ENCODE data around the gene OTOP3. TPM values are rescaled to one million over a fixed set of nuclear protein-coding genes. Genes with fewer than 3 reads are reported as not detected.

OTOP3 gene
- total RNA-seq, 1 experiment from 2014 or later, result not detected

DNA sequence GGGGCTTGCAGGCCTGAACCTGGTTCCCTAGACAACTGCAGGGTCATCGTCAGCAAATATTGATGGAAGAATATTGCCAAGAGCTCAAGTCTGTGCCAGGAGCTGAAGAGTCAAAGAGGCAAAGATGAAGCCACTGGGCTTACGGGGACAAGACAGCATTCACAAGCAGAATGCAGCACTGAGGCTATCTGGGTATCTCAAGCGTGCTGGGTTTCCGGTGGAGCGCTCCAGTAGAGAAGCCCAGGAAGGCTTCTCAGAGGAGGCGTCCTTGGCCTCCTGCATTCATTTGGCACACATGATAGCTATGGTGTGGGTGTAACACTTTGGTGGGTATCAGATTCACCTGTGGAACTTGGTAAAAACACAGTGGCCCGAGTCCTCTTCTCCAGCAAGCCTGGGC, 45.1 kb upstream of the OTOP3 start:
- Histone ChIP-seq H3K27ac (no peak overlapping the region), H2AFZ (no peak overlapping the region), H3K9me3 (ENCODE audit: insufficient read depth, low read depth) (no peaks in the 10 kb centered on the region), H3K9me2 (ENCODE audit: insufficient read depth) (no peaks in the 10 kb centered on the region), H3K4me1 (replicated peaks; ENCODE audit: insufficient read depth) (no peaks in the 10 kb centered on the region), H3K79me2 (ENCODE audit: low read depth) (no peaks in the 10 kb centered on the region), H3K36me3 (ENCODE audit: low read depth) (no peaks in the 10 kb centered on the region), H3K4me3 (no peak overlapping the region), H3K27me3 (ENCODE audit: insufficient read depth, low read depth) (peaks cover 32% of the 10 kb centered on the region), H3K4me2 (no peak overlapping the region), H4K20me1 (ENCODE audit: insufficient read depth) (no peaks in the 10 kb centered on the region), H3F3A (ENCODE audit: insufficient read depth, low read depth) (no peaks in the 10 kb centered on the region)
- DNase-seq, result no peak
- ChIA-PET CTCF (no interaction called here), POLR2A (ENCODE audit: unreplicated experiment) (interaction anchor here (0.6 kb wide), 1 partner anchor 364 kb away, joined by 14 read pairs; no protein-coding TSS in a partner anchor)
- BruUV-seq (replicated peaks), result no TSS peak
- no peak for TF ChIP-seq EZH2 (IDR thresholded peaks at IDR 0.05; ENCODE audit: low read depth)
- TF ChIP-seq, protein P1, sequence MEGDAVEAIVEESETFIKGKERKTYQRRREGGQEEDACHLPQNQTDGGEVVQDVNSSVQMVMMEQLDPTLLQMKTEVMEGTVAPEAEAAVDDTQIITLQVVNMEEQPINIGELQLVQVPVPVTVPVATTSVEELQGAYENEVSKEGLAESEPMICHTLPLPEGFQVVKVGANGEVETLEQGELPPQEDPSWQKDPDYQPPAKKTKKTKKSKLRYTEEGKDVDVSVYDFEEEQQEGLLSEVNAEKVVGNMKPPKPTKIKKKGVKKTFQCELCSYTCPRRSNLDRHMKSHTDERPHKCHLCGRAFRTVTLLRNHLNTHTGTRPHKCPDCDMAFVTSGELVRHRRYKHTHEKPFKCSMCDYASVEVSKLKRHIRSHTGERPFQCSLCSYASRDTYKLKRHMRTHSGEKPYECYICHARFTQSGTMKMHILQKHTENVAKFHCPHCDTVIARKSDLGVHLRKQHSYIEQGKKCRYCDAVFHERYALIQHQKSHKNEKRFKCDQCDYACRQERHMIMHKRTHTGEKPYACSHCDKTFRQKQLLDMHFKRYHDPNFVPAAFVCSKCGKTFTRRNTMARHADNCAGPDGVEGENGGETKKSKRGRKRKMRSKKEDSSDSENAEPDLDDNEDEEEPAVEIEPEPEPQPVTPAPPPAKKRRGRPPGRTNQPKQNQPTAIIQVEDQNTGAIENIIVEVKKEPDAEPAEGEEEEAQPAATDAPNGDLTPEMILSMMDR (conservative IDR thresholded peaks at IDR 0.05), result no peak
- intact Hi-C loops (cut with micrococcal nuclease; ENCODE audit: unreplicated experiment), result no loop called here

DNA sequence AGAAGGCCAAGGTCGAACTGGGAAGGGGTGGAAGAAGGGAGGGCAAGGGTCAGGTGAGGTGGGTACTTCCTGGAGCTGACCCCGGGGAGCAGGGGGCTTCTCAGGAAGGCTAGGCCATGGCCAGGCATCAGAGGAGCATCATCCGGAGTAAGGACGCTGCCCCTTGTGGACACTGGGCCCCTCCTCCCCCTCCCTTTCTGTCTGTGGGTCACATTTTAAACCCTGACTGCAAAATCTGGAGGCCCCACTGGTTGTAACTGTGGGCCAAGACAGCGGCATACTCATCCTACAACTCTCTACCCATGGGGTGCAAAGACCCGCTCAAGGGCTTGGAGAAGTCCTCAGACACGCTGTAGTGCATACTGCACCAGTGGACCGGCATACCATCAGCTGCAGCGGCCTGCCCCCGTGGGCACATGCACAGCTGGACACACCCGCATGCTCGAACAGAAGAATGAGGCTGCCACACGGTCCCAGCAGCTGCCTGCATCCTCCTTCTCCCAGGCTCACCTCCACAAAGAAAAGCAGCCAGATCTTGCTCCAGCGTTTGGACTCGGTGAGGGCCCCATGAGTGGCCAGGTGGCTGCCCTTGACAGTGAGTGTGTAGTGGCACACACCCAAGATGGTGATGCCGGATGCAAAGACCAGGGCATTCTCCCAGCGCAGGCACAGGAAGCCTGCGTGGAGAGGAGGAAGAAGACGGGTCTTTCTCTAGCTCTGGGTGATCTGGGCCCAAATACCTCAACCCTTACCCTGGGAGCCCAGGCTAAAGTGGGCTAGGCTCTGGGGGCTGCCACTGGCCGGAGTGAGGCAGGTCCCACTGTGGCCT, 43.5 kb upstream of the OTOP3 start:
- ChIA-PET POLR2A (ENCODE audit: unreplicated experiment) (no interaction called here), CTCF (no interaction called here)
- no peak overlapping the region for H3K4me2 ChIP-seq
- H3K27ac ChIP-seq, result no peak overlapping the region
- H4K20me1 ChIP-seq (ENCODE audit: insufficient read depth), result no peaks in the 10 kb centered on the region
- H3K27me3 ChIP-seq (ENCODE audit: insufficient read depth, low read depth), result peaks cover 45% of the 10 kb centered on the region
- H3K4me3 ChIP-seq, result no peak overlapping the region
- H2AFZ ChIP-seq, result no peak overlapping the region
- no peaks in the 10 kb centered on the region for H3K9me3 ChIP-seq (ENCODE audit: insufficient read depth, low read depth)
- no peaks in the 10 kb centered on the region for H3K79me2 ChIP-seq (ENCODE audit: low read depth)
- no TSS peak for BruUV-seq (replicated peaks)
- H3K4me1 ChIP-seq (replicated peaks; ENCODE audit: insufficient read depth), result no peaks in the 10 kb centered on the region
- H3F3A ChIP-seq (ENCODE audit: insufficient read depth, low read depth), result no peaks in the 10 kb centered on the region
- intact Hi-C loops (cut with micrococcal nuclease; ENCODE audit: unreplicated experiment), result no loop called here
- TF ChIP-seq, protein P1 (conservative IDR thresholded peaks at IDR 0.05), result no peak
- TF ChIP-seq EZH2 (IDR thresholded peaks at IDR 0.05; ENCODE audit: low read depth), result no peak
- no peak for DNase-seq
- no peaks in the 10 kb centered on the region for H3K36me3 ChIP-seq (ENCODE audit: low read depth)
- no peaks in the 10 kb centered on the region for H3K9me2 ChIP-seq (ENCODE audit: insufficient read depth)

DNA sequence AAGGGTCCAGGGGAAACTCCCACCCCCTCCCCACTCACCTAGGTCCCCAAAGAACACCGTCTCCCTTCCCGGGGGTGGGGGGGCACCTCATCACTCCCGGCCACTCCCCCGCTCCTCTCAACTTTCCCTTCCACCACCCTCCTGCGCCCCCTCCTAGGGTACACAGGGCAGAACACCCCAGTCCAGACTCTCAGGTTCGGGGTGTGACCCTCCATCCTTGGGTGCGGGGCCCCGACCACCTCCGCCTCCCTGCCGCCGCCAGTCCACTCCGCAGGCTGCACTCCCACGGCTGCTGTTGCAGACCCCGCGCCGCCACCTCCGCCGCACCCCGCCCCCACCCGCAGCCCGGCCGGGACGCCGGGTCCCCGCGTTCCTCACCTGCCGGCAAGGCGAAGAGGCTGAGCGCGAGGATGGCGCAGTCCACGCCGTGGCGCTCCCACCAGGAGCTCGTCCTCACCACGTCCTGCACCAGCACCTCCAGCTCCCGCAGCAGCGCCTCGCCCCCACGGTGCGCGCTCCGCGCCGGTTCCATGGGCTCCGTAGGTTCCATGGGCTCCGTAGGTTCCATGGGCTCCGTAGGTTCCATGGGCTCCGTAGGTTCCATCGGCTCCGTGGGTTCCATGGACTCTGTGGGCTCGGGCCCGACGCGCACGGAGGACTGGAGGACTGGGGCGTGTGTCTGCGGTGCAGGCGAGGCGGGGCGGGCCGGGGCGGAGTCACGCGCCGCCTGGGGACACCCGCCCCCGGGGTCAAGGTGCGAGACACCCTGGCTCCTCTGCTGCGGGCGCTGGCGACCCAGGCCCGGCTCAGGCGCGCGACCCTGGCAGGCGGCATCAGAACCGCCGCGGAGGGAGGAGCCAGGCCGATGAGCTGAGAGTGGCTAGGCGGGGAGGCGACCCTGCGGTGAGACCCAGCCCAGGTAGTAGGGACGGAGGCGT, 42.5 kb upstream of the OTOP3 start, which contains the start of gene FADS6:
FADS6 (minus strand) TSS at position 660 of the 938 bp plus-strand sequence; CDS start at position 622, 38 bp downstream.
- Histone ChIP-seq H3K4me2 (no peak within 1 kb of the TSS), H3K27ac (no peak within 1 kb of the TSS), H3K4me3 (no peak within 1 kb of the TSS), H3K9me3 (ENCODE audit: insufficient read depth, low read depth) (no peaks in the 10 kb centered on the region), H3K4me1 (replicated peaks; ENCODE audit: insufficient read depth) (no peaks in the 10 kb centered on the region), H3K36me3 (ENCODE audit: low read depth) (no peaks in the 10 kb centered on the region), H3K27me3 (ENCODE audit: insufficient read depth, low read depth) (peaks cover 45% of the 10 kb centered on the region), H4K20me1 (ENCODE audit: insufficient read depth) (no peaks in the 10 kb centered on the region), H3F3A (ENCODE audit: insufficient read depth, low read depth) (no peaks in the 10 kb centered on the region), H2AFZ (no peak within 1 kb of the TSS), H3K79me2 (ENCODE audit: low read depth) (no peaks in the 10 kb centered on the region), H3K9me2 (ENCODE audit: insufficient read depth) (no peaks in the 10 kb centered on the region)
- no TSS peak for BruUV-seq (replicated peaks)
- no peak for TF ChIP-seq EZH2 (IDR thresholded peaks at IDR 0.05; ENCODE audit: low read depth)
- TF ChIP-seq, protein P1 (conservative IDR thresholded peaks at IDR 0.05), result no peak
- POLR2A ChIA-PET (ENCODE audit: unreplicated experiment), result no interaction called here
- CTCF ChIA-PET, result no interaction called here
- intact Hi-C loops (cut with micrococcal nuclease; ENCODE audit: unreplicated experiment), result no loop called here
- DNase-seq, result no peak
